HEK293 (cell line): ENCODE measurements around the gene RIPOR1.
A peak's percentile ranks its signal among the peaks of the same experiment; 100 is the strongest.

Experiments used
- EGR2 ChIP-seq: fragments of 450-650 bp; formaldehyde crosslinking; IDR thresholded peaks from 2 replicates; pipeline ENCODE4 v1.5.1; 2016; ENCODE audit warnings: low read depth, missing biosample characterization, missing genetic modification characterization
- GLI4 ChIP-seq: fragments of 450-650 bp; formaldehyde crosslinking; IDR thresholded peaks from 2 replicates; pipeline ENCODE4 v1.5.1; 2016; ENCODE audit warnings: missing biosample characterization, missing genetic modification characterization
- SCRT1 ChIP-seq: fragments of 450-650 bp; formaldehyde crosslinking; IDR thresholded peaks from 2 replicates; pipeline ENCODE4 v1.5.1; 2016; ENCODE audit warnings: missing biosample characterization, missing genetic modification characterization, borderline replicate concordance
- TRIM28 ChIP-seq: IDR thresholded peaks from 2 replicates; pipeline ENCODE4 v1.6.1; 2011; ENCODE audit warnings: low read length, control low read depth, borderline replicate concordance
- YY2 ChIP-seq: fragments of 450-650 bp; formaldehyde crosslinking; IDR thresholded peaks from 2 replicates; pipeline ENCODE4 v1.5.1; 2016; ENCODE audit warnings: missing biosample characterization, missing genetic modification characterization
- ZBTB6 ChIP-seq: fragments of 450-650 bp; formaldehyde crosslinking; IDR thresholded peaks from 2 replicates; pipeline ENCODE4 v1.5.1; 2017; ENCODE audit warnings: missing biosample characterization, missing genetic modification characterization
- ZFP3 ChIP-seq: fragments of 450-650 bp; formaldehyde crosslinking; IDR thresholded peaks from 2 replicates; pipeline ENCODE4 v1.5.1; 2016; ENCODE audit warnings: low read depth, missing biosample characterization, missing genetic modification characterization
- ZNF112 ChIP-seq: fragments of 450-650 bp; formaldehyde crosslinking; IDR thresholded peaks from 2 replicates; pipeline ENCODE4 v1.5.0; 2017; ENCODE audit warnings: missing biosample characterization, missing genetic modification characterization
- ZNF133 ChIP-seq: fragments of 450-650 bp; formaldehyde crosslinking; IDR thresholded peaks from 2 replicates; pipeline ENCODE4 v1.5.1; 2016; ENCODE audit warnings: missing biosample characterization, missing genetic modification characterization
- ZNF16 ChIP-seq: fragments of 450-650 bp; formaldehyde crosslinking; IDR thresholded peaks from 2 replicates; pipeline ENCODE4 v1.5.1; 2016; ENCODE audit warnings: low read depth, missing biosample characterization, missing genetic modification characterization
- ZNF2 ChIP-seq: fragments of 450-650 bp; formaldehyde crosslinking; IDR thresholded peaks from 2 replicates; pipeline ENCODE4 v1.5.1; 2016; ENCODE audit warnings: missing biosample characterization, missing genetic modification characterization
- ZNF214 ChIP-seq: fragments of 450-650 bp; formaldehyde crosslinking; IDR thresholded peaks from 2 replicates; pipeline ENCODE4 v1.5.1; 2017; ENCODE audit warnings: missing biosample characterization, mild to moderate bottlenecking, missing genetic modification characterization, borderline replicate concordance
- ZNF274 ChIP-seq, 2 experiments: fragments of 200-500 bp in 1 of 2; fragments of 450-650 bp in 1 of 2; sonication (Bioruptor generic) in 1 of 2; formaldehyde crosslinking in 1 of 2; IDR thresholded peaks; 2 replicates each; pipeline versions ENCODE4 v1.5.1 to v1.6.1; 2014 to 2016; ENCODE audit warnings: borderline replicate concordance in 1 of 2, inconsistent platforms in 1 of 2, low read length in 1 of 2, missing biosample characterization in 1 of 2, missing genetic modification characterization in 1 of 2
- ZNF324 ChIP-seq: fragments of 450-650 bp; formaldehyde crosslinking; IDR thresholded peaks from 2 replicates; pipeline ENCODE4 v1.5.1; 2016; ENCODE audit warnings: missing biosample characterization, missing genetic modification characterization
- ZNF391 ChIP-seq: fragments of 450-650 bp; formaldehyde crosslinking; IDR thresholded peaks from 2 replicates; pipeline ENCODE4 v1.5.1; 2016; ENCODE audit warnings: low read depth, missing biosample characterization, missing genetic modification characterization, borderline replicate concordance
- ZNF398 ChIP-seq: fragments of 450-650 bp; formaldehyde crosslinking; IDR thresholded peaks from 2 replicates; pipeline ENCODE4 v1.5.1; 2017; ENCODE audit warnings: missing biosample characterization, missing genetic modification characterization
- ZNF423 ChIP-seq: fragments of 450-650 bp; formaldehyde crosslinking; IDR thresholded peaks from 2 replicates; pipeline ENCODE4 v1.5.1; 2016; ENCODE audit warnings: missing biosample characterization, missing genetic modification characterization
- ZNF555 ChIP-seq: fragments of 450-650 bp; formaldehyde crosslinking; conservative IDR thresholded peaks from 2 replicates; pipeline ENCODE4 v1.5.1; 2017; ENCODE audit warnings: missing biosample characterization, mild to moderate bottlenecking, missing genetic modification characterization, inconsistent platforms
- ZNF558 ChIP-seq: fragments of 450-650 bp; formaldehyde crosslinking; IDR thresholded peaks from 2 replicates; pipeline ENCODE4 v1.5.1; 2016; ENCODE audit warnings: missing biosample characterization, missing genetic modification characterization
- ZNF624 ChIP-seq: fragments of 450-650 bp; formaldehyde crosslinking; IDR thresholded peaks from 2 replicates; pipeline ENCODE4 v1.5.1; 2017; ENCODE audit warnings: missing biosample characterization, missing genetic modification characterization
- ZNF701 ChIP-seq: fragments of 450-650 bp; formaldehyde crosslinking; IDR thresholded peaks from 2 replicates; pipeline ENCODE4 v1.5.1; 2016; ENCODE audit warnings: missing biosample characterization, missing genetic modification characterization
- ZNF768 ChIP-seq: fragments of 450-650 bp; formaldehyde crosslinking; IDR thresholded peaks from 2 replicates; pipeline ENCODE4 v1.5.1; 2018; ENCODE audit warnings: missing biosample characterization, mild to moderate bottlenecking, missing genetic modification characterization
- ZNF777 ChIP-seq: fragments of 450-650 bp; formaldehyde crosslinking; IDR thresholded peaks from 2 replicates; pipeline ENCODE4 v1.5.1; 2017; ENCODE audit warnings: missing biosample characterization, missing genetic modification characterization, borderline replicate concordance
- ZNF830 ChIP-seq: fragments of 450-650 bp; IDR thresholded peaks from 2 replicates; pipeline ENCODE4 v1.5.0; 2018; ENCODE audit warnings: missing biosample characterization, missing genetic modification characterization, low read depth, mild to moderate bottlenecking, moderate library complexity
- TF ChIP-seq, protein P1 (sequence below): fragments of 450-650 bp; IDR thresholded peaks from 2 replicates; pipeline ENCODE4 v1.5.1; 2018; ENCODE audit warnings: missing biosample characterization, missing genetic modification characterization
- TF ChIP-seq, protein P2 (sequence below): fragments of 450-650 bp; IDR thresholded peaks from 2 replicates; pipeline ENCODE4 v1.5.1; 2018; ENCODE audit warnings: missing biosample characterization, mild to moderate bottlenecking, missing genetic modification characterization
- TF ChIP-seq, protein P3 (sequence below): fragments of 450-650 bp; formaldehyde crosslinking; IDR thresholded peaks from 2 replicates; pipeline ENCODE4 v1.5.1; 2016; ENCODE audit warnings: missing biosample characterization, missing genetic modification characterization
- TF ChIP-seq, protein P4 (sequence below): fragments of 450-650 bp; formaldehyde crosslinking; IDR thresholded peaks from 2 replicates; pipeline ENCODE4 v1.5.1; 2016; ENCODE audit warnings: missing biosample characterization, missing genetic modification characterization

Gene RIPOR1

GRCh38 chr16:67561824-67562525, 33.3 kb downstream of the RIPOR1 start (continued):
- TF ChIP-seq ZBTB6 (tag by site-specific recombination) (no peak), ZNF391 (tag by site-specific recombination) (no peak), ZFP3 (no peak), YY2 (tag by site-specific recombination) (no peak), ZNF768 (no peak), ZNF16 (no peak), EGR2 (no peak), ZNF398 (tag by site-specific recombination) (peak; percentile 86), ZNF555 (tag by site-specific recombination) (no peak), ZNF2 (tag by site-specific recombination) (no peak), TRIM28 (no peak), ZNF214 (tag by site-specific recombination) (no peak), GLI4 (tag by site-specific recombination) (no peak), SCRT1 (tag by site-specific recombination) (no peak), ZNF112 (tag by site-specific recombination) (no peak), ZNF274 (IDR thresholded peaks at IDR 0.05; ENCODE audit: low read length) (no peak), ZNF274 (tag by site-specific recombination; IDR thresholded peaks at IDR 0.05; ENCODE audit: borderline replicate concordance) (no peak), ZNF777 (no peak), ZNF423 (tag by site-specific recombination) (no peak), ZNF830 (tag by site-specific recombination) (no peak), ZNF558 (tag by site-specific recombination) (no peak), ZNF624 (tag by site-specific recombination) (no peak), ZNF324 (tag by site-specific recombination) (no peak), ZNF701 (no peak), ZNF133 (tag by site-specific recombination) (no peak)
- TF ChIP-seq, protein P1, sequence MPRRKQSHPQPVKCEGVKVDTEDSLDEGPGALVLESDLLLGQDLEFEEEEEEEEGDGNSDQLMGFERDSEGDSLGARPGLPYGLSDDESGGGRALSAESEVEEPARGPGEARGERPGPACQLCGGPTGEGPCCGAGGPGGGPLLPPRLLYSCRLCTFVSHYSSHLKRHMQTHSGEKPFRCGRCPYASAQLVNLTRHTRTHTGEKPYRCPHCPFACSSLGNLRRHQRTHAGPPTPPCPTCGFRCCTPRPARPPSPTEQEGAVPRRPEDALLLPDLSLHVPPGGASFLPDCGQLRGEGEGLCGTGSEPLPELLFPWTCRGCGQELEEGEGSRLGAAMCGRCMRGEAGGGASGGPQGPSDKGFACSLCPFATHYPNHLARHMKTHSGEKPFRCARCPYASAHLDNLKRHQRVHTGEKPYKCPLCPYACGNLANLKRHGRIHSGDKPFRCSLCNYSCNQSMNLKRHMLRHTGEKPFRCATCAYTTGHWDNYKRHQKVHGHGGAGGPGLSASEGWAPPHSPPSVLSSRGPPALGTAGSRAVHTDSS: no peak
- TF ChIP-seq, protein P2, sequence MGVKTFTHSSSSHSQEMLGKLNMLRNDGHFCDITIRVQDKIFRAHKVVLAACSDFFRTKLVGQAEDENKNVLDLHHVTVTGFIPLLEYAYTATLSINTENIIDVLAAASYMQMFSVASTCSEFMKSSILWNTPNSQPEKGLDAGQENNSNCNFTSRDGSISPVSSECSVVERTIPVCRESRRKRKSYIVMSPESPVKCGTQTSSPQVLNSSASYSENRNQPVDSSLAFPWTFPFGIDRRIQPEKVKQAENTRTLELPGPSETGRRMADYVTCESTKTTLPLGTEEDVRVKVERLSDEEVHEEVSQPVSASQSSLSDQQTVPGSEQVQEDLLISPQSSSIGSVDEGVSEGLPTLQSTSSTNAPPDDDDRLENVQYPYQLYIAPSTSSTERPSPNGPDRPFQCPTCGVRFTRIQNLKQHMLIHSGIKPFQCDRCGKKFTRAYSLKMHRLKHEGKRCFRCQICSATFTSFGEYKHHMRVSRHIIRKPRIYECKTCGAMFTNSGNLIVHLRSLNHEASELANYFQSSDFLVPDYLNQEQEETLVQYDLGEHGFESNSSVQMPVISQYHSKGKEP (tag by site-specific recombination): peak; percentile 51
- TF ChIP-seq, protein P3, sequence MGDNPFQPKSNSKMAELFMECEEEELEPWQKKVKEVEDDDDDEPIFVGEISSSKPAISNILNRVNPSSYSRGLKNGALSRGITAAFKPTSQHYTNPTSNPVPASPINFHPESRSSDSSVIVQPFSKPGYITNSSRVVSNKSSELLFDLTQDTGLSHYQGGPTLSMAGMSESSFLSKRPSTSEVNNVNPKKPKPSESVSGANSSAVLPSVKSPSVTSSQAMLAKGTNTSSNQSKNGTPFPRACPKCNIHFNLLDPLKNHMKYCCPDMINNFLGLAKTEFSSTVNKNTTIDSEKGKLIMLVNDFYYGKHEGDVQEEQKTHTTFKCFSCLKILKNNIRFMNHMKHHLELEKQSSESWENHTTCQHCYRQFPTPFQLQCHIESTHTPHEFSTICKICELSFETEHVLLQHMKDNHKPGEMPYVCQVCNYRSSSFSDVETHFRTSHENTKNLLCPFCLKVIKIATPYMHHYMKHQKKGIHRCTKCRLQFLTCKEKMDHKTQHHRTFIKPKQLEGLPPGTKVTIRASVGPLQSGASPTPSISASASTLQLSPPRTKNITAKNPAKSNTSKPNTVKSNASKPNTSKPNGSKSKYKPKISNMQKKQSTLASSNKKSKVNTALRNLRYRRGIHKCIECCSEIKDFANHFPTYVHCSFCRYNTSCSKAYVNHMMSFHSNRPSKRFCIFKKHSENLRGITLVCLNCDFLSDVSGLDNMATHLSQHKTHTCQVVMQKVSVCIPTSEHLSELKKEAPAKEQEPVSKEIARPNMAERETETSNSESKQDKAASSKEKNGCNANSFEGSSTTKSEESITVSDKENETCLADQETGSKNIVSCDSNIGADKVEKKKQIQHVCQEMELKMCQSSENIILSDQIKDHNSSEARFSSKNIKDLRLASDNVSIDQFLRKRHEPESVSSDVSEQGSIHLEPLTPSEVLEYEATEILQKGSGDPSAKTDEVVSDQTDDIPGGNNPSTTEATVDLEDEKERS: no peak
- TF ChIP-seq, protein P4, sequence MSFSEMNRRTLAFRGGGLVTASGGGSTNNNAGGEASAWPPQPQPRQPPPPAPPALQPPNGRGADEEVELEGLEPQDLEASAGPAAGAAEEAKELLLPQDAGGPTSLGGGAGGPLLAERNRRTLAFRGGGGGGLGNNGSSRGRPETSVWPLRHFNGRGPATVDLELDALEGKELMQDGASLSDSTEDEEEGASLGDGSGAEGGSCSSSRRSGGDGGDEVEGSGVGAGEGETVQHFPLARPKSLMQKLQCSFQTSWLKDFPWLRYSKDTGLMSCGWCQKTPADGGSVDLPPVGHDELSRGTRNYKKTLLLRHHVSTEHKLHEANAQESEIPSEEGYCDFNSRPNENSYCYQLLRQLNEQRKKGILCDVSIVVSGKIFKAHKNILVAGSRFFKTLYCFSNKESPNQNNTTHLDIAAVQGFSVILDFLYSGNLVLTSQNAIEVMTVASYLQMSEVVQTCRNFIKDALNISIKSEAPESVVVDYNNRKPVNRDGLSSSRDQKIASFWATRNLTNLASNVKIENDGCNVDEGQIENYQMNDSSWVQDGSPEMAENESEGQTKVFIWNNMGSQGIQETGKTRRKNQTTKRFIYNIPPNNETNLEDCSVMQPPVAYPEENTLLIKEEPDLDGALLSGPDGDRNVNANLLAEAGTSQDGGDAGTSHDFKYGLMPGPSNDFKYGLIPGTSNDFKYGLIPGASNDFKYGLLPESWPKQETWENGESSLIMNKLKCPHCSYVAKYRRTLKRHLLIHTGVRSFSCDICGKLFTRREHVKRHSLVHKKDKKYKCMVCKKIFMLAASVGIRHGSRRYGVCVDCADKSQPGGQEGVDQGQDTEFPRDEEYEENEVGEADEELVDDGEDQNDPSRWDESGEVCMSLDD (tag by site-specific recombination): peak; percentile 82
